CD14-positive monocyte (primary cell): Measurements from ENCODE around the gene GPSM3. TPM values are rescaled to one million over a fixed set of nuclear protein-coding genes. Genes with fewer than 3 reads are reported as not detected.

ENCODE experiments used
- DNase-seq, 3 donors: peaks; one replicate each; pipeline ENCODE4 v3.0.0-alpha.2; 2011 to 2022
- H2AFZ ChIP-seq: 2 replicates; pipeline ENCODE4 v1.6.0; 2012; ENCODE audit warnings: mild to moderate bottlenecking, low read depth, low read length, inconsistent platforms; ENCODE audit not compliant: insufficient read depth, poor library complexity, severe bottlenecking
- H3K27ac ChIP-seq, 2 donors: 1 replicate in 1 of 2; 2 replicates in 1 of 2; pipeline ENCODE4 v1.5.1; 2012 to 2013; ENCODE audit warnings: low read length in 2 of 2, control low read depth in 1 of 2, inconsistent platforms in 1 of 2, low read depth in 1 of 2, mild to moderate bottlenecking in 1 of 2
- H3K27me3 ChIP-seq, 2 donors: one replicate each; pipeline versions ENCODE4 v1.6.0 to v1.6.1; 2011 to 2013; ENCODE audit warnings: low read length in 2 of 2; ENCODE audit not compliant: control insufficient read depth in 2 of 2, insufficient read depth in 2 of 2
- H3K36me3 ChIP-seq, 2 donors: replicated peaks in 1 of 2; 1 replicate in 1 of 2; 2 replicates in 1 of 2; pipeline versions ENCODE4 v1.5.1 to v1.6.1; 2012 to 2013; ENCODE audit warnings: low read length in 2 of 2, control low read depth in 1 of 2, inconsistent platforms in 1 of 2, mild to moderate bottlenecking in 1 of 2; ENCODE audit not compliant: insufficient read depth in 2 of 2, control insufficient read depth in 1 of 2
- H3K4me1 ChIP-seq, 2 donors: 1 replicate in 1 of 2; 2 replicates in 1 of 2; pipeline versions ENCODE4 v1.5.1 to v1.6.1; 2012 to 2013; ENCODE audit warnings: low read length in 2 of 2, control low read depth in 1 of 2, inconsistent platforms in 1 of 2, mild to moderate bottlenecking in 1 of 2, moderate library complexity in 1 of 2; ENCODE audit not compliant: insufficient read depth in 2 of 2, control insufficient read depth in 1 of 2
- H3K4me2 ChIP-seq: replicated peaks from 2 replicates; pipeline ENCODE3; 2012; ENCODE audit warnings: low read length, moderate library complexity, mild to moderate bottlenecking; ENCODE audit not compliant: poor library complexity, severe bottlenecking; ENCODE audit errors: extremely low read depth
- H3K4me3 ChIP-seq, 3 experiments: fragments of 200-600 bp in 1 of 3; sonication (generic) in 1 of 3; replicated peaks in 1 of 3; 1 replicate in 2 of 3; 2 replicates in 1 of 3; pipeline ENCODE4 v1.5.1; 2011 to 2013; ENCODE audit warnings: low read length in 3 of 3, mild to moderate bottlenecking in 3 of 3, control low read depth in 2 of 3, low read depth in 2 of 3, inconsistent platforms in 1 of 3, moderate library complexity in 1 of 3
- H3K79me2 ChIP-seq: 2 replicates; pipeline ENCODE4 v1.6.0; 2012; ENCODE audit warnings: mild to moderate bottlenecking, control low read depth, inconsistent platforms, low read length, moderate library complexity; ENCODE audit not compliant: insufficient read depth
- H3K9ac ChIP-seq: 2 replicates; pipeline ENCODE4 v1.6.0; 2017; ENCODE audit warnings: low read length, mild to moderate bottlenecking; ENCODE audit not compliant: insufficient read depth, poor library complexity, severe bottlenecking
- H3K9me3 ChIP-seq, 2 donors: replicated peaks in 1 of 2; 1 replicate in 1 of 2; 2 replicates in 1 of 2; pipeline versions ENCODE4 v1.5.1 to v1.6.1; 2012 to 2013; ENCODE audit warnings: low read length in 2 of 2, control low read depth in 1 of 2; ENCODE audit not compliant: control insufficient read depth in 1 of 2, insufficient read depth in 1 of 2
- H4K20me1 ChIP-seq: 2 replicates; pipeline ENCODE4 v1.6.0; 2012; ENCODE audit warnings: mild to moderate bottlenecking, low read length, control low read depth, moderate library complexity; ENCODE audit not compliant: insufficient read depth
- H3K27ac Mint-ChIP-seq, 7 donors: one replicate each; pipeline ENCODE4 v1.8.0; 2020; ENCODE audit warnings: mild to moderate bottlenecking in 7 of 7, mixed read lengths in 7 of 7, moderate library complexity in 6 of 7, inconsistent platforms in 2 of 7
- H3K27me3 Mint-ChIP-seq, 3 donors: one replicate each; pipeline ENCODE4 v1.8.0; 2021 to 2022; ENCODE audit warnings: low read depth in 3 of 3, mild to moderate bottlenecking in 3 of 3, mixed read lengths in 3 of 3, moderate library complexity in 3 of 3, inconsistent platforms in 1 of 3
- H3K36me3 Mint-ChIP-seq, 2 donors: one replicate each; pipeline ENCODE4 v1.8.0; 2020; ENCODE audit warnings: mixed read lengths in 2 of 2, inconsistent platforms in 1 of 2, mild to moderate bottlenecking in 1 of 2
- H3K4me1 Mint-ChIP-seq: one replicate; pipeline ENCODE4 v1.8.0; 2020; ENCODE audit warnings: mild to moderate bottlenecking, mixed read lengths
- H3K4me3 Mint-ChIP-seq, 2 donors: one replicate each; pipeline ENCODE4 v1.8.0; 2020; ENCODE audit warnings: mild to moderate bottlenecking in 2 of 2, mixed read lengths in 2 of 2, moderate library complexity in 1 of 2
- H3K9me3 Mint-ChIP-seq, 7 donors: one replicate each; pipeline ENCODE4 v1.8.0; 2020 to 2022; ENCODE audit warnings: mixed read lengths in 7 of 7, mild to moderate bottlenecking in 6 of 7, moderate library complexity in 6 of 7, inconsistent platforms in 2 of 7
- CTCF ChIP-seq: fragments of 200-600 bp; IDR thresholded peaks from one replicate; pipeline ENCODE4 v1.8.0; 2022; ENCODE audit warnings: antibody characterized with exemption, mild to moderate bottlenecking
- WGBS: methylation state at CpG from one replicate; pipeline ENCODE4 v1.1.5; 2013; ENCODE audit warnings: missing lambda C conversion rate; ENCODE audit not compliant: insufficient coverage; 5-methylcytosine and 5-hydroxymethylcytosine counted together
- intact Hi-C, 2 donors: fragments of 100-400 bp; cut with micrococcal nuclease; formaldehyde crosslinking; loops; one replicate each; pipeline versions ENCODE4 v1.15.0 to v1.15.1; 2023
- polyA plus RNA-seq, 3 donors: library from polyadenylated mRNA; depleted of rRNA in 1 of 3; unstranded in 2 of 3; stranded (reverse) in 1 of 3; fragments of 300-500 nt in 2 of 3; fragments of >200 nt in 1 of 3; fragmentation: Illumina TruSeq in 2 of 3; gene quantifications; 1 replicate in 2 of 3; 2 replicates in 1 of 3; pipeline ENCODE4 v1.2.3, GENCODE V29; 2012 to 2021

Gene GPSM3
- polyA plus RNA-seq, 3 donors, result 86.1 to 340 (median 101) TPM

- no peak for TF ChIP-seq CTCF
- Histone ChIP-seq H3K9ac (no peak within 1 kb of the TSS), H4K20me1 (no peaks in the 10 kb centered on the region), H3K4me2 (no peak within 1 kb of the TSS), H3K27ac (no peak within 1 kb of the TSS), H2AFZ (no peak within 1 kb of the TSS), H3K27me3 (no peaks in the 10 kb centered on the region), H3K4me1 (no peaks in the 10 kb centered on the region), H3K36me3 (peaks cover 7 to 11% of the 10 kb centered on the region in 2 donors), H3K4me3 (no peak within 1 kb of the TSS), H3K9me3 (no peaks in the 10 kb centered on the region), H3K79me2 (no peaks in the 10 kb centered on the region)
- Mint-ChIP-seq H3K9me3 (no peaks in the 10 kb centered on the region), H3K27me3 (peaks cover 0 to 2% (median 1%) of the 10 kb centered on the region in 3 donors), H3K36me3 (peaks cover 11 to 17% of the 10 kb centered on the region in 2 donors), H3K4me1 (no peaks in the 10 kb centered on the region), H3K4me3 (no peak within 1 kb of the TSS), H3K27ac (peak within 1 kb of the TSS in 1 of 7 donors; percentile 63)
- intact Hi-C loops, result no loop called here
- no peak for DNase-seq
Measured at GRCh38 chr6:32164295-32164694, 28.1 kb downstream of the GPSM3 start, which contains the start of gene EGFL8. TSS of gene EGFL8 (plus strand) at chr6:32164595. CDS start at chr6:32166166, 1,571 bp downstream.

GRCh38 chr6:32163559-32164258 lies 28.7 kb downstream of the GPSM3 start:
- 94% methylated on average over 4 of the region's 7 CpGs for WGBS
- Mint-ChIP-seq H3K36me3 (peaks cover 7 to 12% of the 10 kb centered on the region in 2 donors), H3K27ac (peak overlapping the region in 1 of 7 donors; percentile 63), H3K9me3 (no peaks in the 10 kb centered on the region), H3K4me3 (no peak overlapping the region), H3K27me3 (peaks cover 0 to 2% (median 1%) of the 10 kb centered on the region in 3 donors), H3K4me1 (no peaks in the 10 kb centered on the region)
- TF ChIP-seq CTCF, result no peak
- Histone ChIP-seq H3K27me3 (no peaks in the 10 kb centered on the region), H2AFZ (no peak overlapping the region), H4K20me1 (no peaks in the 10 kb centered on the region), H3K4me2 (no peak overlapping the region), H3K4me3 (no peak overlapping the region), H3K9ac (no peak overlapping the region), H3K9me3 (no peaks in the 10 kb centered on the region), H3K79me2 (no peaks in the 10 kb centered on the region), H3K36me3 (peaks cover 2 to 5% of the 10 kb centered on the region in 2 donors), H3K4me1 (no peaks in the 10 kb centered on the region), H3K27ac (no peak overlapping the region)
- intact Hi-C loops, result no loop called here
- no peak for DNase-seq
